AG04449 (cell line): ENCODE results near the gene ERN1.

Experiments
- CTCF ChIA-PET: fragments of 350-600 bp; formaldehyde crosslinking; extraction: SDS; loops from one replicate; lab custom pipeline; 2021; ENCODE audit warnings: antibody characterized with exemption; lab: Yijun Ruan, JAX
- POLR2A ChIA-PET: fragments of 400-600, 350-600 bp; formaldehyde crosslinking; extraction: SDS; loops from one replicate; lab custom pipeline; 2020; ENCODE audit warnings: antibody characterized with exemption, inconsistent platforms; lab: Yijun Ruan, JAX
- DNase-seq: peaks from one replicate; pipeline ENCODE4 v3.0.0-alpha.2; 2010; ENCODE audit warnings: low read depth, low spot score
- H3K4me3 ChIP-seq: 2 replicates; pipeline ENCODE4 v1.5.1; 2011; ENCODE audit warnings: low read depth, mild to moderate bottlenecking, control low read depth, low read length
- CTCF ChIP-seq: IDR thresholded peaks from one replicate; pipeline ENCODE4 v1.5.1; 2011; ENCODE audit warnings: mild to moderate bottlenecking, moderate library complexity, low read length, control low read depth, inconsistent platforms; ENCODE audit not compliant: insufficient read depth; ENCODE audit errors: missing control alignments

ERN1 gene

GRCh38 chr17:64139542-64139941 lies 9.6 kb upstream of the ERN1 start:
- POLR2A ChIA-PET = no interaction called here
- H3K4me3 ChIP-seq = no peak overlapping the region
- no peak for TF ChIP-seq CTCF
- CTCF ChIA-PET = interaction anchor here (27.2 kb wide), 1 partner anchor 112 kb away, joined by 1118 read pairs; the partner anchor contains the start of gene ICAM2
- DNase-seq = no peak

- H3K4me3 ChIP-seq = no peak overlapping the region
- TF ChIP-seq CTCF = no peak
- CTCF ChIA-PET = interaction anchor here (27.2 kb wide), 1 partner anchor 111 kb away, joined by 1118 read pairs; the partner anchor contains the start of gene ICAM2
- DNase-seq = no peak
- POLR2A ChIA-PET = no interaction called here
Observed at GRCh38 chr17:64138441-64138840, 8.5 kb upstream of the ERN1 start.

DNA sequence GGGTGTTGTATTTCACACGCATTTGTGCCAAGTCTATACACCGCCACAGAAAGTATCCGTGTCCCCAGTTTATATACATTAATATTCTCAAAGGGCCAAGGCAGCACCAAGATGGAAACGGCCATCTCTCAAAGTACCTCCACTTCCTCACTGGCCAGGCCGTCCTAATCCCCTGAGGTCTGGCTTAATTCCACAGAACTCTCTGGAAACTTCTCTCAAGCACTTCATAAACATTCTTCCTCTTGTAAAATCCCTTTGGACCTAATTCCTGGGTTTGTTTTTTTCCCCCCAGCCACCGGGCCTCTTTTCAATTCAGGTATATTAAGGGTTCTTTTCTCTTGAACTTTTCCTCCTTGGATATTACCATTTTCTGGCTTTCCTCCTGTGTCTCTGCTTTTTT lies 5.1 kb upstream of the ERN1 start:
- no peak for DNase-seq
- no peak for TF ChIP-seq CTCF
- H3K4me3 ChIP-seq = no peak overlapping the region
- POLR2A ChIA-PET = interaction anchor here (1.5 kb wide), 1 partner anchor 10 kb away, joined by 5 read pairs; no protein-coding TSS in a partner anchor
- CTCF ChIA-PET = interaction anchor here (0.6 to 27.2 kb wide), 23 partner anchors 9 to 231 kb away, joined by 3 to 1118 read pairs (median 18); partner anchors contain the start of genes CSHL1, GH1 and ICAM2

DNA sequence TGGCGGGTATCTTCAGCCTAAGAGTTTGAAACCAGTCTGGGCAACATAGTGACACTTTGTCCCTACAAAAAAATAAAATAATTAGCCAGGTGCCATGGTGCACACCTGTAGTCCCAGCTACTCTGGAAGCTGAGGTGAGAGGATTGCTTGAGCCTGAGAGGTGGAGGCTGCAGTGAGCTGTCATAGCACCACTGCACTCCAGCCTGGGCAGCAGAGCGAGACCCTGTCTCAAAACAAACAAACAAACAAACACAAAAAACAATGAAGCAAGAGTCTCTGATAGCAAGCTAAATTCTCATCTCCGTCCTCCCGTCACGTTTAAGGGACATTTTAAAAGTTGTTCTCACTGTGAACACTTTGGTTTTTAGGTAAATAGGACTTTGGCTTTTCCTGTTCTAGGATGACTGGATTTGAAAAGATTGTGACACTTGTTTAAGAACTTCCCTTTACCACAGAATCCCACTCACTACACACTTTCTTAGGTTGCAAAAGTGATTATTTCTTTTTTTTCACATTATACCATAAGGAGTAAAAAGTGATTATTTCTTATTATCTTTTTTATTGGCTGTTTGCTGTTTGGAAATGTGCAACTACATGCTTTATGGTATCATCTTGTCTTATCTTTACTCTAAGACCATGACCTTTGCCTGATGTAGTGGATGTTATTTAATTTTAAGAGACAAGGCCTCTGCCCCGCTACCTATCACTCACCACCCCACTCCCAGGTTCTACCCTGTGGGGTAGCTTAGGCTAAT lies 4.4 kb upstream of the ERN1 start:
- ChIA-PET POLR2A (interaction anchor here (1.0 to 2.1 kb wide), 2 partner anchors 11 to 105 kb away, joined by 11 to 22 read pairs; no protein-coding TSS in a partner anchor), CTCF (interaction anchor here (0.6 to 27.2 kb wide), 65 partner anchors 9 to 300 kb away, joined by 3 to 1118 read pairs (median 7); partner anchors contain the start of genes CSHL1, GH1, ICAM2 and TEX2)
- H3K4me3 ChIP-seq = no peak overlapping the region
- DNase-seq = no peak
- no peak for TF ChIP-seq CTCF

DNA sequence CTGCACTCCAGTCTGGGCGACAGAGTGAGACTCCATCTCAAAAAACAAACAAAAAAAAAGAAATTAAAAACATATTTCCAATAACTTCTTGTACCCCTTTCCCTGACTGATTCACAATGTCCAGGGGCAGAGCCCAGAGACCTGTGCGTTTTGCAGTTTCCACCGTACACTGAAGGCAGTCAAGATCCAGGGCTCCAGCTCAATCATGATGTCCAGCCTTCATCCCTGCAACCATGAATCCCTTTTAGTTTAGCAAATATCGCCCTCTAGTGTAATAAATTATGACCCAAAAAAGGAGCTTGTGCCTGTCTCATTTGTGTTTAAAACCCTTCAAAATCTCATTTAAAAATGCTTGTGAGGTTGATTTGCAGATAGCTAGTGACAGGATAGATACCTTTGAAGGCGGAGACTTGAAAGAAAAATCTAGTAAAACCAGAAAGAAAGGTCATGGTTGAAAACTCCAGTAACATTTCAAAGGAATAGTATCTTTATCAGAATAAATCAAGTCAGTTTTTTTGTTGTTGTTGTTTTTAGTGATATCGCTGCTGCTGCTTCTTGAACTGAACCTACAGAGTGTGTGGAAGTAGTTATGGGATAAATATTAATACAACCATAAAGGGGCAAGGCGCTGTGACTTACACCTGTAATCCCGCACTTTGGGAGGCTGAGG lies 3.7 kb upstream of the ERN1 start:
- POLR2A ChIA-PET = interaction anchor here (1.0 to 2.1 kb wide), 2 partner anchors 12 to 104 kb away, joined by 11 to 22 read pairs; no protein-coding TSS in a partner anchor
- DNase-seq = no peak
- CTCF ChIA-PET = interaction anchor here (0.6 to 27.2 kb wide), 69 partner anchors 9 to 300 kb away, joined by 3 to 1118 read pairs (median 6); partner anchors contain the start of genes CSHL1, GH1, ICAM2 and TEX2
- H3K4me3 ChIP-seq = no peak overlapping the region
- peak; percentile 36 for TF ChIP-seq CTCF
